IMR-90 (cell line): ENCODE results near the gene HEXIM1. TPM values are rescaled to one million over a fixed set of nuclear protein-coding genes. Genes with fewer than 3 reads are reported as not detected.
A peak's percentile ranks its signal among the peaks of the same experiment; 100 is the strongest.

Experiments
- ATAC-seq: fragments of 200-7000 bp; cut with Tn5 transposase; 2 replicates; pipeline ENCODE4 v1.9.1; 2020; ENCODE audit warnings: low read depth, mild to moderate bottlenecking, moderate library complexity
- BruUV-seq: library from RNA; stranded (reverse); fragments of 400-500 nt; replicated peaks from 2 replicates; lab custom pipeline; 2021; lab: Mats Ljungman, UMichigan
- CTCF ChIA-PET: fragments of 300-600 bp; formaldehyde crosslinking; extraction: SDS; loops from one replicate; lab custom pipeline; 2021; ENCODE audit warnings: antibody characterized with exemption; lab: Yijun Ruan, JAX
- POLR2A ChIA-PET: fragments of 300-600 bp; sonication (Branson Sonifier 250); formaldehyde crosslinking; loops from one replicate; lab custom pipeline; 2022; ENCODE audit warnings: antibody characterized with exemption; ENCODE audit not compliant: unreplicated experiment; lab: Charles Lee
- DNase-seq: peaks from one replicate; pipeline ENCODE4 v3.0.0; 2013
- H2AFZ ChIP-seq: replicated peaks from 2 replicates; pipeline ENCODE3; 2013; ENCODE audit warnings: low read length, mild to moderate bottlenecking; ENCODE audit not compliant: poor library complexity
- H2AK5ac ChIP-seq: 2 replicates; pipeline ENCODE4 v1.6.1; 2013; ENCODE audit warnings: low read depth, low read length, inconsistent platforms
- H2AK9ac ChIP-seq: replicated peaks from 2 replicates; pipeline ENCODE3; 2013; ENCODE audit warnings: mild to moderate bottlenecking, low read depth, low read length, moderate library complexity; ENCODE audit not compliant: poor library complexity
- H2BK120ac ChIP-seq: 2 replicates; pipeline ENCODE4 v1.6.1; 2013; ENCODE audit warnings: low read depth, low read length, inconsistent platforms
- H2BK15ac ChIP-seq: 3 replicates; pipeline ENCODE4 v1.6.1; 2013; ENCODE audit warnings: low read depth, low read length, inconsistent platforms
- H2BK20ac ChIP-seq: 2 replicates; pipeline ENCODE4 v1.6.1; 2013; ENCODE audit warnings: low read depth, mild to moderate bottlenecking, inconsistent platforms, low read length, moderate library complexity
- H2BK5ac ChIP-seq: 2 replicates; pipeline ENCODE4 v1.6.1; 2013; ENCODE audit warnings: mild to moderate bottlenecking, low read depth, low read length, inconsistent platforms; ENCODE audit not compliant: poor library complexity, severe bottlenecking
- H3K14ac ChIP-seq: replicated peaks from 2 replicates; pipeline ENCODE4 v1.6.1; 2013; ENCODE audit warnings: low read depth, low read length, inconsistent platforms
- H3K18ac ChIP-seq: 2 replicates; pipeline ENCODE4 v1.6.1; 2013; ENCODE audit warnings: low read depth, low read length, control low read depth
- H3K23ac ChIP-seq: 2 replicates; pipeline ENCODE4 v1.6.1; 2013; ENCODE audit warnings: low read depth, low read length, inconsistent platforms
- H3K27ac ChIP-seq: 2 replicates; pipeline ENCODE4 v1.5.1; 2013; ENCODE audit warnings: mild to moderate bottlenecking, control low read depth, low read length; ENCODE audit not compliant: insufficient read depth
- H3K27me3 ChIP-seq: 2 replicates; pipeline ENCODE4 v1.6.1; 2013; ENCODE audit warnings: low read length; ENCODE audit not compliant: control insufficient read depth, insufficient read depth
- H3K36me3 ChIP-seq: 2 replicates; pipeline ENCODE4 v1.6.1; 2013; ENCODE audit warnings: low read length, mixed read lengths; ENCODE audit not compliant: control insufficient read depth, insufficient read depth
- H3K4ac ChIP-seq: 2 replicates; pipeline ENCODE4 v1.6.1; 2013; ENCODE audit warnings: low read depth, low read length, inconsistent platforms
- H3K4me1 ChIP-seq: 2 replicates; pipeline ENCODE4 v1.6.1; 2013; ENCODE audit warnings: low read length, mixed read lengths; ENCODE audit not compliant: control insufficient read depth, insufficient read depth
- H3K4me2 ChIP-seq: 2 replicates; pipeline ENCODE4 v1.6.1; 2013; ENCODE audit warnings: low read depth, mild to moderate bottlenecking, control low read depth, low read length, moderate library complexity
- H3K4me3 ChIP-seq: 2 replicates; pipeline ENCODE4 v1.5.1; 2013; ENCODE audit warnings: low read depth, mild to moderate bottlenecking, control low read depth, low read length, moderate library complexity; ENCODE audit not compliant: insufficient read depth
- H3K56ac ChIP-seq: 2 replicates; pipeline ENCODE4 v1.6.1; 2013; ENCODE audit warnings: low read length, inconsistent platforms; ENCODE audit not compliant: insufficient read depth; ENCODE audit errors: extremely low read depth
- H3K79me1 ChIP-seq, 2 experiments: 2 replicates each; pipeline ENCODE4 v1.6.1; 2013; ENCODE audit warnings: low read length in 2 of 2, inconsistent platforms in 1 of 2, low read depth in 1 of 2
- H3K9ac ChIP-seq: 2 replicates; pipeline ENCODE4 v1.6.1; 2013; ENCODE audit warnings: low read depth, low read length, control low read depth
- H3K9me1 ChIP-seq: 2 replicates; pipeline ENCODE4 v1.6.1; 2013; ENCODE audit warnings: low read length, inconsistent platforms; ENCODE audit not compliant: insufficient read depth
- H3K9me3 ChIP-seq: 2 replicates; pipeline ENCODE4 v1.6.1; 2013; ENCODE audit warnings: low read length; ENCODE audit not compliant: control insufficient read depth, insufficient read depth
- H4K20me1 ChIP-seq: 2 replicates; pipeline ENCODE4 v1.6.1; 2013; ENCODE audit warnings: low read length, inconsistent platforms; ENCODE audit not compliant: insufficient read depth
- H4K5ac ChIP-seq: 2 replicates; pipeline ENCODE4 v1.6.1; 2013; ENCODE audit warnings: mild to moderate bottlenecking, low read depth, low read length, control low read depth
- H4K8ac ChIP-seq, 2 experiments: 2 replicates each; pipeline ENCODE4 v1.6.1; 2013; ENCODE audit warnings: low read depth in 2 of 2, low read length in 2 of 2, control low read depth in 1 of 2, inconsistent platforms in 1 of 2
- H4K91ac ChIP-seq: 2 replicates; pipeline ENCODE4 v1.6.1; 2013; ENCODE audit warnings: low read depth, low read length, inconsistent platforms; ENCODE audit not compliant: insufficient read depth
- BHLHE40 ChIP-seq: fragments of 150-350 bp; IDR thresholded peaks from 2 replicates; pipeline ENCODE4 v1.6.1; 2016; ENCODE audit warnings: mild to moderate bottlenecking, low read depth, low read length
- CHD1 ChIP-seq: IDR thresholded peaks from 2 replicates; pipeline ENCODE4 v1.6.1; 2012; ENCODE audit warnings: low read depth, low read length, improper control_type of control experiment
- CTCF ChIP-seq: conservative IDR thresholded peaks from 2 replicates; pipeline ENCODE4 v1.5.1; 2012; ENCODE audit warnings: mild to moderate bottlenecking, low read depth, low read length, improper control_type of control experiment
- FOS ChIP-seq: fragments of 150-350 bp; IDR thresholded peaks from 2 replicates; pipeline ENCODE4 v1.6.1; 2016; ENCODE audit warnings: low read depth, low read length
- MAZ ChIP-seq: IDR thresholded peaks from 2 replicates; pipeline ENCODE4 v1.6.1; 2012; ENCODE audit warnings: low read depth, mild to moderate bottlenecking, low read length, improper control_type of control experiment, moderate library complexity, borderline replicate concordance
- RAD21 ChIP-seq: IDR thresholded peaks from 2 replicates; pipeline ENCODE4 v1.6.1; 2012; ENCODE audit warnings: low read length, improper control_type of control experiment
- RCOR1 ChIP-seq: IDR thresholded peaks from 2 replicates; pipeline ENCODE4 v1.6.1; 2012; ENCODE audit warnings: mild to moderate bottlenecking, low read length, improper control_type of control experiment; ENCODE audit not compliant: insufficient replicate concordance
- SMC3 ChIP-seq: fragments of 150-350 bp; IDR thresholded peaks from 2 replicates; pipeline ENCODE4 v1.6.1; 2016; ENCODE audit warnings: low read depth, mild to moderate bottlenecking, antibody characterized with exemption, low read length, moderate library complexity
- WGBS, 2 experiments: methylation state at CpG; one replicate each; pipeline versions ENCODE4 v1.1.5 to v1.1.7; 2013; ENCODE audit warnings: missing lambda C conversion rate in 2 of 2; ENCODE audit not compliant: insufficient read length in 1 of 2; ENCODE audit errors: extremely low coverage in 2 of 2; 5-methylcytosine and 5-hydroxymethylcytosine counted together
- dilution Hi-C: fragments of 300-500 bp; cut with HindIII; formaldehyde crosslinking; loops from one replicate; pipeline ENCODE4 v1.14.3; 2018; ENCODE audit warnings: low sequenced_read_pairs; ENCODE audit not compliant: unreplicated experiment
- in situ Hi-C: fragments of 300-500 bp; cut with MboI; formaldehyde crosslinking; loops from 3 replicates; pipeline ENCODE4 v1.14.3; 2019; ENCODE audit warnings: low sequenced_read_pairs, inconsistent platforms, mixed read lengths
- intact Hi-C: fragments of 100-400 bp; cut with micrococcal nuclease; formaldehyde crosslinking; loops from 2 replicates; pipeline ENCODE4 v1.10.0; 2022
- polyA plus RNA-seq, 3 experiments: library from polyadenylated mRNA; depleted of rRNA; stranded (reverse); fragments of >200 nt; gene quantifications; 2 replicates each; pipeline ENCODE4 v1.2.3, GENCODE V29; 2012; ENCODE audit warnings: low replicate concordance in 1 of 3
- total RNA-seq: library from RNA; depleted of rRNA; stranded (reverse); fragments of >200 nt; gene quantifications from 2 replicates; pipeline ENCODE4 v1.2.3, GENCODE V29; 2012

HEXIM1 gene
- total and polyA plus RNA-seq, 2 of the 4 experiments (the other 2 are of a cell fraction): 5.9 to 14.5 TPM

GRCh38 chr17:45125509-45125908 lies 22.8 kb upstream of the HEXIM1 start:
- Histone ChIP-seq H2AFZ (no peak overlapping the region), H3K56ac (no peak overlapping the region), H4K91ac (no peak overlapping the region), H3K36me3 (no peaks in the 10 kb centered on the region), H2BK120ac (no peak overlapping the region), H4K20me1 (no peaks in the 10 kb centered on the region), H3K18ac (no peak overlapping the region), H3K14ac (no peak overlapping the region), H3K4me3 (no peak overlapping the region), H2BK20ac (no peak overlapping the region), H4K8ac (no peak overlapping the region; a peak in 1 of 4 replicates), H3K9me3 (no peaks in the 10 kb centered on the region), H2BK15ac (no peak overlapping the region), H4K5ac (no peak overlapping the region), H3K4me1 (peaks cover 43% of the 10 kb centered on the region), H3K79me1 (peaks cover 59 to 86% of the 10 kb centered on the region in 2 experiments), H2AK5ac (peak overlapping the region; percentile 11; the same call in 1 of the 2 replicates), H3K27me3 (no peaks in the 10 kb centered on the region), H3K27ac (no peak overlapping the region), H3K9me1 (peaks cover 40% of the 10 kb centered on the region), H2AK9ac (no peak overlapping the region), H3K23ac (no peak overlapping the region), H3K4me2 (no peak overlapping the region), H2BK5ac (peak overlapping the region; percentile 21), H3K4ac (no peak overlapping the region), H3K9ac (no peak overlapping the region)
- 100% methylated on average over 2 of the region's 8 CpGs; no CpG with 5 or more reads in 1 of the 2 experiments for WGBS, 2 experiments
- ChIA-PET CTCF (no interaction called here), POLR2A (no interaction called here)
- no peak for ATAC-seq
- TF ChIP-seq RAD21 (no peak), BHLHE40 (no peak), FOS (no peak), MAZ (no peak), SMC3 (no peak), CTCF (no peak), RCOR1 (no peak), CHD1 (no peak)
- in situ Hi-C loops: no loop called here
- intact Hi-C loops: no loop called here
- dilution Hi-C loops: no loop called here
- no peak for DNase-seq
- no TSS peak for BruUV-seq
